UCSD-AML1 (cell line): ENCODE measurements around the gene DCTPP1.
"Not testable (repeated sequence)": the region's sequence is repeated elsewhere in the genome, so short reads cannot be mapped to it uniquely, and the experiment has no call there.

ENCODE experiments used
- DNase-seq: peaks from one replicate; lab custom pipeline; 2025; ENCODE audit not compliant: unreplicated experiment; lab: John Stamatoyannopoulos, UW

The DCTPP1 gene

GRCh38 chr16:30414159-30414558 is 15.7 kb downstream of the DCTPP1 start:
- no peak for DNase-seq

GRCh38 chr16:30413112-30413806 is 16.6 kb downstream of the DCTPP1 start:
- DNase-seq, result no peak

GRCh38 chr16:30409125-30410060 is 20.4 kb downstream of the DCTPP1 start:
- peak; percentile 89 for DNase-seq

GRCh38 chr16:30407804-30408534 is 21.9 kb downstream of the DCTPP1 start:
- no peak for DNase-seq

- DNase-seq, result peak; percentile 93
Observed at GRCh38 chr16:30407102-30407803, 22.6 kb downstream of the DCTPP1 start, which contains the start of gene ZNF771. Gene ZNF771, plus strand, starts transcription at chr16:30407606. Its CDS starts 448 bp downstream, at chr16:30408054.

- no peak for DNase-seq
Observed at GRCh38 chr16:30406795-30407101, 23.1 kb downstream of the DCTPP1 start.

- DNase-seq, result no peak
Observed at GRCh38 chr16:30401768-30402425, 27.9 kb downstream of the DCTPP1 start.

- DNase-seq, result no peak
Observed at GRCh38 chr16:30399435-30400186, 30.2 kb downstream of the DCTPP1 start.

- no peak for DNase-seq
Observed at GRCh38 chr16:30398661-30399434, 31.0 kb downstream of the DCTPP1 start.

- no peak for DNase-seq
Observed at GRCh38 chr16:30397776-30398660, 31.8 kb downstream of the DCTPP1 start.

GRCh38 chr16:30397056-30397455 is 32.8 kb downstream of the DCTPP1 start:
- no peak for DNase-seq

GRCh38 chr16:30396627-30397026 is 33.2 kb downstream of the DCTPP1 start:
- not testable (repeated sequence) for DNase-seq

- DNase-seq, result no peak
Observed at GRCh38 chr16:30395992-30396585, 33.7 kb downstream of the DCTPP1 start.

GRCh38 chr16:30395155-30395991 is 34.5 kb downstream of the DCTPP1 start, which contains the start of gene ZNF48:
Gene ZNF48, plus strand, starts transcription at chr16:30395420. Its CDS starts 375 bp downstream, at chr16:30395795.
- DNase-seq, result peak; percentile 90

- DNase-seq, result no peak
Observed at GRCh38 chr16:30394592-30395154, 35.2 kb downstream of the DCTPP1 start.

GRCh38 chr16:30383521-30383920 is 46.3 kb downstream of the DCTPP1 start:
- no peak for DNase-seq
